Loucy (cell line): Measurements from ENCODE around the gene ERFL.

Experiments used
- H2AFZ ChIP-seq: fragments of 200-600 bp; sonication (generic); 2 replicates; pipeline ENCODE4 v1.6.0; 2016; ENCODE audit warnings: antibody characterized with exemption, mild to moderate bottlenecking, low read length, moderate library complexity
- H3F3A ChIP-seq: fragments of 200-600 bp; 2 replicates; pipeline ENCODE4 v1.6.0; 2016; ENCODE audit warnings: antibody characterized with exemption, low read depth, mild to moderate bottlenecking
- H3K27me3 ChIP-seq: fragments of 200-600 bp; sonication (generic); 2 replicates; pipeline ENCODE4 v1.6.1; 2014; ENCODE audit warnings: low read length, mild to moderate bottlenecking; ENCODE audit not compliant: insufficient read depth, poor library complexity, severe bottlenecking
- H3K36me3 ChIP-seq: fragments of 200-600 bp; sonication (generic); 2 replicates; pipeline ENCODE4 v1.6.1; 2016; ENCODE audit warnings: low read length; ENCODE audit not compliant: insufficient read depth
- H3K4me1 ChIP-seq: fragments of 200-600 bp; sonication (generic); 2 replicates; pipeline ENCODE4 v1.5.1; 2014; ENCODE audit warnings: low read length, mild to moderate bottlenecking; ENCODE audit not compliant: insufficient read depth, poor library complexity, severe bottlenecking
- H3K4me2 ChIP-seq: fragments of 200-600 bp; sonication (generic); 2 replicates; pipeline ENCODE4 v1.6.0; 2014; ENCODE audit warnings: antibody characterized with exemption, low read length, low read depth, mild to moderate bottlenecking; ENCODE audit not compliant: poor library complexity, severe bottlenecking
- H3K4me3 ChIP-seq: fragments of 200-600 bp; sonication (generic); 2 replicates; pipeline ENCODE4 v1.5.1; 2014; ENCODE audit warnings: low read length, mild to moderate bottlenecking, mixed read lengths; ENCODE audit not compliant: poor library complexity, severe bottlenecking
- H3K79me2 ChIP-seq: fragments of 200-600 bp; sonication (generic); 2 replicates; pipeline ENCODE4 v1.6.1; 2014; ENCODE audit warnings: low read length; ENCODE audit not compliant: insufficient read depth
- H3K9ac ChIP-seq: fragments of 200-600 bp; sonication (generic); 2 replicates; pipeline ENCODE4 v1.6.0; 2014; ENCODE audit warnings: mild to moderate bottlenecking, low read depth, low read length, moderate library complexity; ENCODE audit not compliant: poor library complexity, severe bottlenecking
- H3K9me2 ChIP-seq: fragments of 200-600 bp; sonication (generic); replicated peaks from 2 replicates; pipeline ENCODE4 v1.6.1; 2016; ENCODE audit warnings: low read depth, low read length, mixed read lengths
- H3K9me3 ChIP-seq: fragments of 200-600 bp; sonication (generic); 2 replicates; pipeline ENCODE4 v1.6.1; 2014; ENCODE audit warnings: mild to moderate bottlenecking, antibody characterized with exemption, low read length, low read depth; ENCODE audit not compliant: insufficient read depth
- H4K20me1 ChIP-seq: fragments of 200-600 bp; sonication (generic); 2 replicates; pipeline ENCODE4 v1.6.0; 2014; ENCODE audit warnings: antibody characterized with exemption, low read length, mild to moderate bottlenecking; ENCODE audit not compliant: insufficient read depth, poor library complexity, severe bottlenecking
- CTCF ChIP-seq: fragments of 200-600 bp; sonication (generic); conservative IDR thresholded peaks from 2 replicates; pipeline ENCODE4 v1.5.1; 2014; ENCODE audit warnings: mild to moderate bottlenecking, antibody characterized with exemption, low read length
- EZH2phosphoT487 ChIP-seq: fragments of 200-600 bp; IDR thresholded peaks from 2 replicates; pipeline ENCODE4 v1.6.1; 2018; ENCODE audit warnings: antibody characterized with exemption, mild to moderate bottlenecking, moderate library complexity, borderline replicate concordance

The ERFL gene

GRCh38 chr19:41898235-41898634 is 30.0 kb downstream of the ERFL start:
- no peaks in the 10 kb centered on the region for H3K9me2 ChIP-seq
- no peak overlapping the region for H3K4me3 ChIP-seq
- peaks cover 60% of the 10 kb centered on the region; the same call in 1 of the 2 replicates for H3K36me3 ChIP-seq
- no peak overlapping the region for H3K4me2 ChIP-seq
- no peaks in the 10 kb centered on the region for H3K4me1 ChIP-seq
- TF ChIP-seq CTCF (no peak), EZH2phosphoT487 (no peak)
- H4K20me1 ChIP-seq: peaks cover 4% of the 10 kb centered on the region
- H3K9me3 ChIP-seq: no peaks in the 10 kb centered on the region
- no peaks in the 10 kb centered on the region for H3K27me3 ChIP-seq
- no peak overlapping the region for H3K9ac ChIP-seq
- H2AFZ ChIP-seq: no peak overlapping the region
- no peaks in the 10 kb centered on the region for H3K79me2 ChIP-seq
- H3F3A ChIP-seq: no peaks in the 10 kb centered on the region

- no peaks in the 10 kb centered on the region for H3K27me3 ChIP-seq
- H2AFZ ChIP-seq: no peak overlapping the region
- no peaks in the 10 kb centered on the region for H3K4me1 ChIP-seq
- H3F3A ChIP-seq: no peaks in the 10 kb centered on the region
- no peaks in the 10 kb centered on the region for H3K79me2 ChIP-seq
- no peaks in the 10 kb centered on the region for H3K9me2 ChIP-seq
- TF ChIP-seq CTCF: no peak
- TF ChIP-seq EZH2phosphoT487: no peak
- H3K9me3 ChIP-seq: no peaks in the 10 kb centered on the region
- H3K4me2 ChIP-seq: no peak overlapping the region
- H3K36me3 ChIP-seq: peaks cover 56% of the 10 kb centered on the region; the same call in 1 of the 2 replicates
- H4K20me1 ChIP-seq: peaks cover 4% of the 10 kb centered on the region
- no peak overlapping the region for H3K9ac ChIP-seq
- H3K4me3 ChIP-seq: no peak overlapping the region
Observed at GRCh38 chr19:41897820-41898219, 30.4 kb downstream of the ERFL start.

- Histone ChIP-seq H3K9ac (no peak overlapping the region), H3K79me2 (peaks cover 2% of the 10 kb centered on the region; the same call in 1 of the 2 replicates), H2AFZ (no peak overlapping the region), H3K4me1 (peaks cover under 1% of the 10 kb centered on the region), H3K9me2 (no peaks in the 10 kb centered on the region), H3F3A (no peaks in the 10 kb centered on the region), H3K36me3 (peaks cover 50% of the 10 kb centered on the region; the same call in 1 of the 2 replicates), H3K9me3 (no peaks in the 10 kb centered on the region), H3K27me3 (no peaks in the 10 kb centered on the region), H4K20me1 (peaks cover 4% of the 10 kb centered on the region), H3K4me2 (no peak overlapping the region), H3K4me3 (no peak overlapping the region)
- TF ChIP-seq CTCF (no peak), EZH2phosphoT487 (no peak)
Observed at GRCh38 chr19:41897181-41897580, 31.1 kb downstream of the ERFL start.
